HepG2 (cell line): ENCODE results near the gene FAM83D. TPM values are rescaled to one million over a fixed set of nuclear protein-coding genes. Genes with fewer than 3 reads are reported as not detected.

Experiments used
- ATAC-seq: fragments of 200-7000 bp; cut with Tn5 transposase; 3 replicates; pipeline ENCODE4 v1.9.1; 2020; ENCODE audit warnings: mild to moderate bottlenecking, moderate library complexity
- BruUV-seq: library from RNA; stranded (reverse); fragments of 400-500 nt; replicated peaks from 2 replicates; lab custom pipeline; 2021; lab: Mats Ljungman, UMichigan
- CTCF ChIA-PET: fragments of 300-600 bp; formaldehyde crosslinking; extraction: SDS; loops from one replicate; lab custom pipeline; 2021; ENCODE audit warnings: low total read pairs, inconsistent platforms, low intra/inter-chr PET ratio; lab: Yijun Ruan, JAX
- POLR2A ChIA-PET: fragments of 350-600 bp; sonication (Branson Sonifier 250); formaldehyde crosslinking; loops from one replicate; lab custom pipeline; 2020; ENCODE audit warnings: antibody characterized with exemption, inconsistent platforms; lab: Yijun Ruan, JAX
- DNase-seq: peaks from one replicate; pipeline ENCODE4 v3.0.0-alpha.2; 2015; ENCODE audit warnings: low spot score
- FAIRE-seq: peaks from 3 replicates; lab custom pipeline; 2011; peaks lifted over from hg19 to GRCh38; lab: Jason Lieb, UNC
- H2AFZ ChIP-seq: one replicate; pipeline ENCODE4 v1.6.1; 2011; ENCODE audit warnings: low read length, inconsistent platforms
- H3K27ac ChIP-seq: fragments of 300-600 bp; 3 replicates; pipeline ENCODE4 v1.8.0; 2011; ENCODE audit warnings: mixed run types, mild to moderate bottlenecking, mixed read lengths, low read length, inconsistent platforms; ENCODE audit not compliant: insufficient read depth; ENCODE audit errors: extremely low read length
- H3K27me3 ChIP-seq, 2 experiments: fragments of 200-600 bp in 1 of 2; 2 replicates in 1 of 2; 3 replicates in 1 of 2; pipeline versions ENCODE4 v1.6.0 to v1.8.0; 2011; ENCODE audit warnings: low read length in 2 of 2, mild to moderate bottlenecking in 2 of 2, moderate library complexity in 2 of 2, inconsistent platforms in 1 of 2; ENCODE audit not compliant: insufficient read depth in 2 of 2, control insufficient read depth in 1 of 2
- H3K36me3 ChIP-seq, 2 experiments: fragments of 200-600 bp in 1 of 2; replicated peaks in 1 of 2; 2 replicates in 1 of 2; 3 replicates in 1 of 2; pipeline versions ENCODE4 v1.5.1 to v1.8.0; 2011; ENCODE audit warnings: low read length in 2 of 2, inconsistent platforms in 1 of 2; ENCODE audit not compliant: insufficient read depth in 2 of 2, control insufficient read depth in 1 of 2
- H3K4me1 ChIP-seq: 2 replicates; pipeline ENCODE4 v1.5.1; 2012; ENCODE audit warnings: low read length, inconsistent platforms; ENCODE audit not compliant: insufficient read depth
- H3K4me2 ChIP-seq: 2 replicates; pipeline ENCODE4 v1.6.0; 2011; ENCODE audit warnings: low read depth, low read length, inconsistent platforms
- H3K4me3 ChIP-seq, 3 experiments: fragments of 200-600 bp in 1 of 3; sonication (generic), shearing (Covaris generic) in 1 of 3; replicated peaks in 1 of 3; 2 replicates each; pipeline ENCODE4 v1.5.1; 2011 to 2016; ENCODE audit warnings: low read length in 3 of 3, inconsistent platforms in 2 of 3, low read depth in 2 of 3, mild to moderate bottlenecking in 2 of 3, control low read depth in 1 of 3, mixed read lengths in 1 of 3; ENCODE audit not compliant: insufficient read depth in 1 of 3
- H3K79me2 ChIP-seq: one replicate; pipeline ENCODE4 v1.6.1; 2011; ENCODE audit warnings: low read length, inconsistent platforms; ENCODE audit not compliant: insufficient read depth
- H3K9ac ChIP-seq: 2 replicates; pipeline ENCODE4 v1.6.0; 2011; ENCODE audit warnings: mild to moderate bottlenecking, low read depth, low read length, inconsistent platforms; ENCODE audit not compliant: insufficient read depth
- H3K9me3 ChIP-seq: 2 replicates; pipeline ENCODE4 v1.5.1; 2012; ENCODE audit warnings: mild to moderate bottlenecking, low read length
- H4K20me1 ChIP-seq: 2 replicates; pipeline ENCODE4 v1.6.0; 2011; ENCODE audit warnings: inconsistent platforms, mild to moderate bottlenecking, low read length, moderate library complexity; ENCODE audit not compliant: insufficient read depth
- CEBPG ChIP-seq: IDR thresholded peaks from 2 replicates; pipeline ENCODE4 v1.6.1; 2016
- GLI4 ChIP-seq: sonication (generic); formaldehyde crosslinking; IDR thresholded peaks from 2 replicates; pipeline ENCODE4 v1.5.1; 2020; ENCODE audit warnings: missing genetic modification reagents, mild to moderate bottlenecking, moderate library complexity, borderline replicate concordance
- GZF1 ChIP-seq: sonication (generic); formaldehyde crosslinking; IDR thresholded peaks from 2 replicates; pipeline ENCODE4 v1.5.1; 2020; ENCODE audit warnings: mild to moderate bottlenecking, missing genetic modification reagents
- HNF4A ChIP-seq: sonication (generic); formaldehyde crosslinking; IDR thresholded peaks from 2 replicates; pipeline ENCODE4 v1.4.0; 2020; ENCODE audit warnings: missing genetic modification reagents
- KDM5B ChIP-seq: sonication (generic); formaldehyde crosslinking; IDR thresholded peaks from 2 replicates; pipeline ENCODE4 v1.4.0; 2020; ENCODE audit warnings: missing genetic modification reagents, mild to moderate bottlenecking, borderline replicate concordance
- MEIS2 ChIP-seq: sonication (generic); formaldehyde crosslinking; IDR thresholded peaks from 2 replicates; pipeline ENCODE4 v1.9.0; 2021; ENCODE audit warnings: mild to moderate bottlenecking, missing genetic modification reagents
- SCMH1 ChIP-seq: sonication (generic); formaldehyde crosslinking; IDR thresholded peaks from 2 replicates; pipeline ENCODE4 v1.9.0; 2021; ENCODE audit warnings: missing genetic modification reagents, mild to moderate bottlenecking, borderline replicate concordance
- TCF12 ChIP-seq, 2 experiments: fragments of 450-650 bp in 1 of 2; sonication (generic) in 1 of 2; formaldehyde crosslinking in 1 of 2; IDR thresholded peaks; 2 replicates each; pipeline versions ENCODE4 v1.6.1 to v1.8.0; 2017 to 2022; ENCODE audit warnings: antibody characterized with exemption in 1 of 2, mild to moderate bottlenecking in 1 of 2, missing genetic modification reagents in 1 of 2, moderate library complexity in 1 of 2
- ZNF20 ChIP-seq: sonication (generic); formaldehyde crosslinking; IDR thresholded peaks from 2 replicates; pipeline ENCODE4 v1.4.0; 2020; ENCODE audit warnings: mild to moderate bottlenecking, moderate library complexity, missing genetic modification reagents
- WGBS: methylation state at CpG from one replicate; pipeline ENCODE4 v1.1.6; 2017; ENCODE audit warnings: low lambda C conversion rate; 5-methylcytosine and 5-hydroxymethylcytosine counted together
- in situ Hi-C: cut with HindIII; loops from 2 replicates; pipeline ENCODE4 v1.10.0; 2017; ENCODE audit warnings: low pct_unique_long_range_greater_than_20kb; ENCODE audit not compliant: extremely low pct_ligation_motif_present
- intact Hi-C: fragments of 100-400 bp; cut with micrococcal nuclease; formaldehyde crosslinking; loops from one replicate; pipeline ENCODE4 v1.10.0; 2022; ENCODE audit not compliant: unreplicated experiment
- polyA plus RNA-seq, 8 experiments: library from polyadenylated mRNA; depleted of rRNA in 3 of 8; stranded (reverse) in 7 of 8; unstranded in 1 of 8; fragments of >200 nt; fragmentation: Illumina TruSeq in 4 of 8; extraction: Trizol in 4 of 8; gene quantifications; 2 replicates each; pipeline versions ENCODE4 v1.2.1 to v1.2.3, GENCODE V29; 2011 to 2016; ENCODE audit warnings: low read depth in 4 of 8, missing spikeins in 1 of 8, mixed read lengths in 1 of 8; ENCODE audit not compliant: insufficient read depth in 1 of 8
- total RNA-seq, 5 experiments: library from RNA; depleted of rRNA; stranded (reverse); fragments of >200 nt; fragmentation: Illumina TruSeq; extraction: Trizol; gene quantifications; 2 replicates each; pipeline ENCODE4 v1.2.3, GENCODE V29; 2016; ENCODE audit warnings: low read depth in 1 of 5
- TF ChIP-seq, protein P1 (sequence below): sonication (generic); formaldehyde crosslinking; IDR thresholded peaks from 2 replicates; pipeline ENCODE4 v1.4.0; 2020; ENCODE audit warnings: missing genetic modification reagents

Gene FAM83D
- total and polyA plus RNA-seq, 2 of the 13 experiments (the other 11 are each of a cell fraction or from before 2014, with no cell fraction given) = 51.4 to 64.0 TPM

DNA sequence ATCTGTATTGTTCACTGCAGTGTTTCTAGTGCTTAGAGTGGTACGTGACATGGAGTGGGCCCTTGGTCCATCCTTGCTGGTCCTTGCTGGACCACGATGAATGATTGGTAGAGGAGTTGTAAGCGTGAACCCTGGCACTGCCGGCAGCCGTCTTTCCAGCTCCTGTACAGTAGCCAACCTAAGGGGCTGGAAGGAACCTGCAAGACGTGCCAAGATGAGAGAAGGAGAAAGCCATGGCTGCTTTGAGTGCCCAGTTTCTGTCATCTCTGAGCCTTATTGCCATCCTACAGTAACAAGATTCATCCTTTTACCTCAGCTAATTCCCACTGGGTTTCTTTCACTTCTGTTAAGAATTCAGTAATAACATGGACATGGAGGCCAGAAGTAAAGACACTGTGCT, 41.9 kb downstream of the FAM83D start:
- in situ Hi-C loops (no loop called here), intact Hi-C loops (loop anchor here (10.0 kb wide), 1 partner anchor 77 kb away; no protein-coding TSS in a partner anchor)
- Histone ChIP-seq H2AFZ (no peak overlapping the region), H3K4me1 (peaks cover 37% of the 10 kb centered on the region), H3K27me3 (no peaks in the 10 kb centered on the region), H3K79me2 (peaks cover 46% of the 10 kb centered on the region), H3K27ac (no peak overlapping the region), H3K4me2 (no peak overlapping the region), H3K9ac (no peak overlapping the region), H4K20me1 (no peaks in the 10 kb centered on the region), H3K4me3 (no peak overlapping the region), H3K9me3 (no peaks in the 10 kb centered on the region), H3K36me3 (peaks cover 11 to 51% of the 10 kb centered on the region in 2 experiments)
- ChIA-PET POLR2A (no interaction called here), CTCF (no interaction called here)
- 97% methylated on average over 6 of the region's 6 CpGs for WGBS
- TF ChIP-seq TCF12 (IDR thresholded peaks at IDR 0.05) = no peak
- TF ChIP-seq TCF12 (CRISPR knock-in tag; IDR thresholded peaks at IDR 0.05) = no peak
- TF ChIP-seq MEIS2 (CRISPR knock-in tag) = no peak
- no peak for TF ChIP-seq GZF1 (CRISPR knock-in tag)
- no peak; the same call in 2 of the 3 replicates for ATAC-seq
- no peak for FAIRE-seq
- DNase-seq = no peak
- BruUV-seq = no TSS peak

DNA sequence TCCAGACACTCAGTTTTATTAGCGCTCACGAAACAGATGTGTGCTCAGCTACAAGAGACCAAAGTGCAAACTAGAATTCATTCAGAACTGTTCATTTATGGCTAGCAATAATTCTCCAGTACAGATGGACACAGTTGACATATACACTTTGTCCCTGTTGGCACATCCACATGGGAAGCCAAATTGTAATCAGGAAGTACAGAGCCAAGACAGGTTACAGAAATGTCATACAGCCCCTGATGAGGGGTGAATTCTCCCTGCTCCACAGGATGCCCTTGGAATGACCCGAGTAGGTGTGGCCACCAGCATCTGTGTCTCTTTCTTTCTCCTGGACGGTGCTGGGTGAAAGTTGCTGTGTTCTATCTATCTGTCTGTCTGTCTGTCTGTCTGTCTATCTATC, 43.5 kb downstream of the FAM83D start:
- peaks cover 28% of the 10 kb centered on the region for H3K4me1 ChIP-seq
- TF ChIP-seq, protein P1, sequence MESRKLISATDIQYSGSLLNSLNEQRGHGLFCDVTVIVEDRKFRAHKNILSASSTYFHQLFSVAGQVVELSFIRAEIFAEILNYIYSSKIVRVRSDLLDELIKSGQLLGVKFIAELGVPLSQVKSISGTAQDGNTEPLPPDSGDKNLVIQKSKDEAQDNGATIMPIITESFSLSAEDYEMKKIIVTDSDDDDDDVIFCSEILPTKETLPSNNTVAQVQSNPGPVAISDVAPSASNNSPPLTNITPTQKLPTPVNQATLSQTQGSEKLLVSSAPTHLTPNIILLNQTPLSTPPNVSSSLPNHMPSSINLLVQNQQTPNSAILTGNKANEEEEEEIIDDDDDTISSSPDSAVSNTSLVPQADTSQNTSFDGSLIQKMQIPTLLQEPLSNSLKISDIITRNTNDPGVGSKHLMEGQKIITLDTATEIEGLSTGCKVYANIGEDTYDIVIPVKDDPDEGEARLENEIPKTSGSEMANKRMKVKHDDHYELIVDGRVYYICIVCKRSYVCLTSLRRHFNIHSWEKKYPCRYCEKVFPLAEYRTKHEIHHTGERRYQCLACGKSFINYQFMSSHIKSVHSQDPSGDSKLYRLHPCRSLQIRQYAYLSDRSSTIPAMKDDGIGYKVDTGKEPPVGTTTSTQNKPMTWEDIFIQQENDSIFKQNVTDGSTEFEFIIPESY (CRISPR knock-in tag) = peak; percentile 26; the same call in 1 of the 2 replicates
- TF ChIP-seq HNF4A (CRISPR knock-in tag) (peak; percentile 32), CEBPG (CRISPR knock-in tag) (no peak), SCMH1 (CRISPR knock-in tag) (no peak), GLI4 (no peak), KDM5B (no peak), ZNF20 (CRISPR knock-in tag) (no peak)
- H3K27me3 ChIP-seq = no peaks in the 10 kb centered on the region
- intact Hi-C loops (loop anchor here (10.0 kb wide), 1 partner anchor 75 kb away; no protein-coding TSS in a partner anchor), in situ Hi-C loops (no loop called here)
- WGBS = 88% methylated on average over 4 of the region's 4 CpGs
- no peak overlapping the region for H3K4me3 ChIP-seq
- H3K9me3 ChIP-seq = no peaks in the 10 kb centered on the region
- no peak overlapping the region for H3K4me2 ChIP-seq
- peak; percentile 55 for ATAC-seq
- BruUV-seq = no TSS peak
- H4K20me1 ChIP-seq = no peaks in the 10 kb centered on the region
- H3K79me2 ChIP-seq = peaks cover 35% of the 10 kb centered on the region
- FAIRE-seq = no peak
- no peak overlapping the region for H2AFZ ChIP-seq
- ChIA-PET POLR2A (no interaction called here), CTCF (no interaction called here)
- peaks cover 11 to 65% of the 10 kb centered on the region in 2 experiments for H3K36me3 ChIP-seq
- DNase-seq = peak; percentile 27
- no peak overlapping the region for H3K27ac ChIP-seq
- H3K9ac ChIP-seq = no peak overlapping the region
